ENCODE results near the gene THBS3.
A peak's percentile ranks its signal among the peaks of the same experiment; 100 is the strongest.
"Not testable (repeated sequence)": the region's sequence is repeated elsewhere in the genome, so short reads cannot be mapped to it uniquely, and the experiment has no call there.

Gene THBS3

DNA sequence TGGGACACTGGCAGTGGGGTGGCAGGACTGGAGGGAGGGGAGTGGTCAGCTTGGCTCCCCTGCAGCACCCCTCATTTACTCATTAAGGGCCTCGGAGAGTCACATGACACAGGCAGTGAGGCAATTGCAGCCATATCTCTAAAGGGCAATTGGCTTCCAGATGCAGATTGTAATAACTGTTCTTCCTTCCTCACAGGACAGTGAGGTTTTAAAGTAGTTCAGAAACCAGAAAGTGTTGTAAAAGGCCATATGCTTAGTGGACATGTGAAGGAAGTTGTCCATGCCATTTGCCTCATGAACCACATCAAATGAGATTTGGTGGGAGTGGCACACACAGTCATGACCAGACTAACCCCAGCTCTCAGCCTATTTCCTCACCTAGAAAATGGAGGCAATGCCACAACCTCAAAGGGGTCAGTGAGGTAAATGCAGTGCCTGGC, 11.9 kb upstream of the THBS3 start:
- no peak overlapping the region for H3K9ac ChIP-seq (ENCODE audit: low read depth, low read length)
- H3K27ac ChIP-seq (ENCODE audit: low read depth, low read length) = no peak overlapping the region
- no peaks in the 10 kb centered on the region for H3K9me3 ChIP-seq (ENCODE audit: control insufficient read depth, insufficient read depth, low read length)
- peaks cover 11% of the 10 kb centered on the region; the same call in 1 of the 2 replicates for H3K36me3 ChIP-seq (ENCODE audit: control insufficient read depth, insufficient read depth, low read length)
- peak overlapping the region; percentile 40; the same call in 1 of the 2 replicates for H3K4me3 ChIP-seq (ENCODE audit: low read depth, low read length)
- no peaks in the 10 kb centered on the region for H3K4me1 ChIP-seq (ENCODE audit: control insufficient read depth, insufficient read depth, low read length)
- no peaks in the 10 kb centered on the region for H3K27me3 ChIP-seq (ENCODE audit: control insufficient read depth, insufficient read depth, low read length)

DNA sequence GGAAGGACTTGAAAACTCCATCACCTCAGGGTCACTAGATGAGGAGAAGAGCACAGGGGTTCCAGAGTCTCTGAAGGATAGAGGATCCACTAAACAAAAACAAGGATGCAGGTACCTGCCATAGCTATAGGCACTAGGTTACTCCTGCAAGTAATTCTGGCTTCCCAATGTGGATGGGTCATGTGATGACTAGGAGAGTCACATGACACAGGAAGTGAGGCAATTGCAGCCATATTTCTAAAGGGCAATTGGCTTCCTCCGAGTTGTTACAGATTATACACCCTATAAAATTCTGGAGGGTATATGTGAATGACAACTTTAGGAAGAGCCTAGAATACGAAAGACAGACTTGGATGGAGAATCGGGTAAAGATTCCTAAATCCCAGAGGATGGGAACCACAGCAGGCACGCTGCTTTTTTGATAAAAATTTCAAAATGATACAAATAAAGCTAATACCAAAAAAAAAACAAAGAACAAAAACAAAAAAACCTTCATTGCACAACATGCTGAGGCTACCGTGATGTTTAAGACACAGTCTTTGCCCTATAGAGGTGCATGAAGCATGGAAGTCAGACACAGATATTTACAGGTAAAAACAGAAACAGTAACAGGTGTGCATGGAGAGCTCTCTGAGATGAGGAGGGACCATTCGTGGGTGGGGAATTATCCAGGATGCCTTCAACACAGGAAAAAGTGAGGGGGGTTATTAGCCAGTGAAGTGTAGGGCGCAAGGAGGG, 11.3 kb upstream of the THBS3 start:
- Histone ChIP-seq H3K27ac (ENCODE audit: low read depth, low read length) (no peak overlapping the region), H3K36me3 (ENCODE audit: control insufficient read depth, insufficient read depth, low read length) (peaks cover 11% of the 10 kb centered on the region; the same call in 1 of the 2 replicates), H3K9me3 (ENCODE audit: control insufficient read depth, insufficient read depth, low read length) (no peaks in the 10 kb centered on the region), H3K27me3 (ENCODE audit: control insufficient read depth, insufficient read depth, low read length) (no peaks in the 10 kb centered on the region), H3K4me3 (ENCODE audit: low read depth, low read length) (peak overlapping the region; percentile 40), H3K4me1 (ENCODE audit: control insufficient read depth, insufficient read depth, low read length) (no peaks in the 10 kb centered on the region), H3K9ac (ENCODE audit: low read depth, low read length) (no peak overlapping the region)

DNA sequence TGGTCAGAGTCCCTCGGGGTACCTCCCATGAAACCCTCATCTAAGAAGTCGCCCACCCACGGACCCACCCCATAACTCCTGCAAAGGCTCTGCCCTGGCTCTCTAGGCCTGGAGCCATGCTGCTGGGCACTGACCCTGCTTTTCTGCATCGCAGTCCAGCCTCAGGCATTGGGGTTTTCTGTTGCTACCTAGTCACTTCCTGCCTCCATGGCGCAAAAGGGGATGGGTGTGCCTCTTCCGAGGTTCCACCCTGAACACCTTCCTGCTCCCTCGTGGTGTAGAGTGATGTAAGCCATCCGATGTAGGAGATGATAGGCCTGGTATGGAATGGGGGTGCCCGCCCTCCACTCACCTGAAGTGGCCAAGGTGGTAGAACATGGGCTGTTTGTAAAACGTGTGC, 7.0 kb upstream of the THBS3 start:
- H3K27me3 ChIP-seq (ENCODE audit: control insufficient read depth, insufficient read depth, low read length); H3K27ac ChIP-seq (ENCODE audit: low read depth, low read length); H3K4me1 ChIP-seq (ENCODE audit: control insufficient read depth, insufficient read depth, low read length); H3K4me3 ChIP-seq (ENCODE audit: low read depth, low read length); H3K9ac ChIP-seq (ENCODE audit: low read depth, low read length); H3K9me3 ChIP-seq (ENCODE audit: control insufficient read depth, insufficient read depth, low read length): not testable (repeated sequence)
- H3K36me3 ChIP-seq (ENCODE audit: control insufficient read depth, insufficient read depth, low read length) = peaks cover 26% of the 10 kb centered on the region

DNA sequence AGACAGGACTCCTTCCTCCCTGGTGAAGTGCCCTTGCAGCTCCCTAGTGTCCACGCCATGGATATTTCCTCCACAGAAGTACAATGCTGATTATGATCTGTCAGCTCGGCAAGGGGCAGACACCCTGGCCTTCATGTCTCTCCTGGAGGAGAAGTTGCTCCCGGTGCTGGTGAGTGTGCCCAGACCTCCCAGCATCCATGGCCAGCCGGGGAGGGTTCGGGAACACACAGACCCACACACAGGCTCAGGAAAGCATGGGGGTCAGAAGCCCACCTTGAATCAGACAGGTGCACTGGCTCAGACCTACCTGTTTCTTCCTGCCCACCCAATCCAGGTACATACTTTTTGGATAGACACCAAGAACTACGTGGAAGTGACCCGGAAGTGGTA, 4.3 kb upstream of the THBS3 start:
- not testable (repeated sequence) for H3K27me3 ChIP-seq (ENCODE audit: control insufficient read depth, insufficient read depth, low read length); H3K27ac ChIP-seq (ENCODE audit: low read depth, low read length); H3K4me3 ChIP-seq (ENCODE audit: low read depth, low read length); H3K9me3 ChIP-seq (ENCODE audit: control insufficient read depth, insufficient read depth, low read length); H3K9ac ChIP-seq (ENCODE audit: low read depth, low read length)
- H3K4me1 ChIP-seq (ENCODE audit: control insufficient read depth, insufficient read depth, low read length) = peaks cover 17% of the 10 kb centered on the region
- H3K36me3 ChIP-seq (ENCODE audit: control insufficient read depth, insufficient read depth, low read length) = peaks cover 26% of the 10 kb centered on the region

DNA sequence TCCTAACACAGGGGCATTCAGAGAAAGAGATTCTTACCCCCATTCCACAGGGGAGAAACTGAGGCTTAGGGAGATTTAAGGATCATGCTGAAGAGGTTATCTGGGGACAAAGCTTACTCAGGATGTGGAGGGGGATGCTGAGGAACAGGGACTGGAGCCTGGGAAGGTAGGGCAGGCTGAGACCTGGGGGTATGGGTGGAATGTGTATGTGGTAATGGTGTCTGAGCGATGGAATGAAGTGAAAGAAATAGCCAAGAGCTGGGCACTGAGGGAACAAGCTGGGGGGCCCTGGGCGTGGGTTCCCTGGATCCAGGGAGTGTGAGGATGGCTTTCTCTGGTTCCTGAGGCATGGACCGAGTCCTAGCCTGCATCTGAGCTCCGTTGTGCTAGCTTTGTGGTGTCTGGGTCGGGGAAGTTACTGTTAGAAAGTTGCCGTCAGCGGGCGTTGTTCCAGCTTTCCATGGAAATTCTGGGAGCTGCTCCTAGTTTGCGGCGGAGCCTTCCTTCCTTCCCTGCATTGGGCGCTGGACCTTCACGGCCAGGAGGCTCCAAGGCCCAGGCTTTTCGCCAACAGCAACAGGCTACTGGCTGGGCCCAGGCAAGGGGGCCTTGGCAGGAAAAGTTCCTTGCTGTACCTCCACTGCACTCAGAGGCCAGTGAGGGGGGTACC, 3.8 kb upstream of the THBS3 start:
- H3K27me3 ChIP-seq (ENCODE audit: control insufficient read depth, insufficient read depth, low read length); H3K4me3 ChIP-seq (ENCODE audit: low read depth, low read length); H3K9me3 ChIP-seq (ENCODE audit: control insufficient read depth, insufficient read depth, low read length); H3K9ac ChIP-seq (ENCODE audit: low read depth, low read length); H3K27ac ChIP-seq (ENCODE audit: low read depth, low read length): not testable (repeated sequence)
- peaks cover 26% of the 10 kb centered on the region for H3K36me3 ChIP-seq (ENCODE audit: control insufficient read depth, insufficient read depth, low read length)
- peaks cover 19% of the 10 kb centered on the region for H3K4me1 ChIP-seq (ENCODE audit: control insufficient read depth, insufficient read depth, low read length)

DNA sequence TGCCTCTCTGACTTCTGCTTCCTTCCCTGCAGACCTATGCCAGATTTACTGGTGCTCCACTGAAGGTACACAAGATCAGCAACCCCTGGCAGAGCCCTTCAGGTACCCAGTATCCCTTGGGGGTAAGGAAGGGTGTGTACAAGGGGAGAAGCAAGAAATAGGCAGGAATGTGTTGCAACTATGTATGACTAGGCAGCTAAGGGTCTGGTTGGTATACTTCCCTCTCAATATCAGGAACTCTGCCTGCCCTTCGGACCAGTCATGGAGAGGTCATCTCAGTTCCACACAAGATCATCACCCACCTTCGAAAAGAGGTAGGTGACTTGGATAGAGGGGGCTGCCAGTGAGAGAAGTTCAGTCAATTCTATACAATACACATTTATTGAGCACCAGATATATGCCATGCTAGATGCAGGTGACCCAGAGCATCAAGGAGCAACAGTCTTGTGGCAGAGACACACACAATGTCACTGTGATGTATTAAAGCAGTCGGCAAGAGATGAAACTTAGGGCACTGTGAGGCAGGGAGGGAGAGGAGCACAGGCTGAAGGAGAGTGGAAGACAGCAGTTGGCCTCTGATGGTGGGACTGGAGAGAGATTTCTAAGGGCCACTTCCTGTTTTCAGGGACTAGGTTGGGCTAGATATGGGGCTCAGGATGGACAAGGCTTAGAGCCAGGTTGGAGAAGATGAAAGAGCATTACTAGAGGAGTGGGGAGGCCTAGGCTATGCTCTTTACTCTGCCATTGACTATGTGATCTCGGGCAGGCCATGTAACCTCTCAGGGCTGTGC, 2.8 kb upstream of the THBS3 start:
- no peak overlapping the region for H3K27ac ChIP-seq (ENCODE audit: low read depth, low read length)
- no peaks in the 10 kb centered on the region for H3K9me3 ChIP-seq (ENCODE audit: control insufficient read depth, insufficient read depth, low read length)
- H3K36me3 ChIP-seq (ENCODE audit: control insufficient read depth, insufficient read depth, low read length) = peaks cover 20% of the 10 kb centered on the region
- no peak overlapping the region for H3K9ac ChIP-seq (ENCODE audit: low read depth, low read length)
- H3K4me3 ChIP-seq (ENCODE audit: low read depth, low read length) = peak overlapping the region; percentile 92; the same call in 1 of the 2 replicates
- H3K27me3 ChIP-seq (ENCODE audit: control insufficient read depth, insufficient read depth, low read length) = no peaks in the 10 kb centered on the region
- peaks cover 19% of the 10 kb centered on the region for H3K4me1 ChIP-seq (ENCODE audit: control insufficient read depth, insufficient read depth, low read length)

DNA sequence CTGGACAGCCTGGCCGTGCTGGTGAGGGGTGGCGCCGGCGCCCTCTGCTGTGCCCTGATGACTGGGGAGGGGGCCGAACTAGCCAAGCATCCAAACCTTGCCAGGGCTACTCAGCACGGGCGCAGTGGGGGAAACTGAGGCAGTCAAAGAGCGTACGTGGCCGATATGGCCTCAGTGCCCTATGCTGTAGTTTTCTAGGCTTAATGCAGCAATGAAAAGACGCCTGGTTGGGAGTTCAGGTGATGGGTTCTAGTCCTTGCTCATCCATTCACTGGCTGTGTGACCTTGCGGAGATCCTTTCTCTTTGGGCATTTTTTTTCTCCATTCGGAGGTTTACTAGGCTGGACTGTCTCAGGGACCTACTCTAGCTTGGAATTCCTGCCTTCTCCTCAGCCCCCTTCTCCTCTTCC, 1.6 kb upstream of the THBS3 start:
- Histone ChIP-seq H3K9me3 (ENCODE audit: control insufficient read depth, insufficient read depth, low read length) (no peaks in the 10 kb centered on the region), H3K4me3 (ENCODE audit: low read depth, low read length) (peak overlapping the region; percentile 92), H3K27me3 (ENCODE audit: control insufficient read depth, insufficient read depth, low read length) (no peaks in the 10 kb centered on the region), H3K9ac (ENCODE audit: low read depth, low read length) (peak overlapping the region; percentile 90), H3K4me1 (ENCODE audit: control insufficient read depth, insufficient read depth, low read length) (peaks cover 19% of the 10 kb centered on the region), H3K27ac (ENCODE audit: low read depth, low read length) (peak overlapping the region; percentile 98), H3K36me3 (ENCODE audit: control insufficient read depth, insufficient read depth, low read length) (peaks cover 20% of the 10 kb centered on the region)

DNA sequence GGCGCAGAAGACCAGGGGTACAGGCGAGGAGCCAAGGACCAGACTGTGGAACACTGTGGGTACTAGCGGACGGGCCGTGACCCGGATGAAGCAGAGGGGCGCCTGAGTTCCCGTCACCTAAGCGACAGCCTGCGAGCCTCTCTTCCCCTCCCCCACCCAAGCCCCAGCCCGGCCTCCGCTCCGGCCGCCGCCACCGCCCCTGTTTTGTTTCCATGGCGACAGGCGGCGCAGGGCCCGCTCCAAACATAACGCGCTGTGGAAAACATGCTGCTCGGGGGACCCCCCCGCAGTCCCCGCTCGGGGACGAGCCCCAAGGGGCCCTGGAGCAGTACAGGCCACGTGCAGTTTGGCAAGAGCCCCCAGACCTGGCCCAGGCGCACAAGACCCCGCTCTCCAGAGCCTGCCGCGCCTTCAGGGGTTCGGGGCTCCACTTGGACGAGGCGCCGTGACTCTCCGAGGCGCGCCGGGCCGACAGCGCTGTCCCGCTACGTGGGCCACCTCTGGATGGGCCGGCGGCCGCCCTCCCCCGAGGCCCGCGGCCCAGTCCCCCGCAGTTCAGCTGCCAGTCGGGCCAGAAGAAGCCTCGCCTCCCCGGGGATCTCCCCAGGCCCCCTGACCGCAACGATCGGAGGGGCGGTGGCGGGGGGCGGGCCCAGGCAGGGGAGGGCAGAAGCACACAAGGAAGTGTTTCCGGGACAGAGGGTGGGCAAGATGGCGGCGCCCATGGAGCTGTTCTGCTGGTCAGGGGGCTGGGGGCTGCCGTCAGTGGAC, 1.0 kb upstream of the THBS3 start, which contains the start of gene MTX1:
Gene MTX1 (plus strand): TSS at position 155 of the 771 bp plus-strand sequence. CDS start 110 bp downstream, at position 265.
- Histone ChIP-seq H3K9me3 (ENCODE audit: control insufficient read depth, insufficient read depth, low read length) (no peaks in the 10 kb centered on the region), H3K9ac (ENCODE audit: low read depth, low read length) (peak within 1 kb of the TSS; percentile 90), H3K27ac (ENCODE audit: low read depth, low read length) (peak within 1 kb of the TSS; percentile 98), H3K4me3 (ENCODE audit: low read depth, low read length) (peak within 1 kb of the TSS; percentile 92), H3K4me1 (ENCODE audit: control insufficient read depth, insufficient read depth, low read length) (peaks cover 19% of the 10 kb centered on the region), H3K36me3 (ENCODE audit: control insufficient read depth, insufficient read depth, low read length) (peaks cover 23% of the 10 kb centered on the region), H3K27me3 (ENCODE audit: control insufficient read depth, insufficient read depth, low read length) (no peaks in the 10 kb centered on the region)

DNA sequence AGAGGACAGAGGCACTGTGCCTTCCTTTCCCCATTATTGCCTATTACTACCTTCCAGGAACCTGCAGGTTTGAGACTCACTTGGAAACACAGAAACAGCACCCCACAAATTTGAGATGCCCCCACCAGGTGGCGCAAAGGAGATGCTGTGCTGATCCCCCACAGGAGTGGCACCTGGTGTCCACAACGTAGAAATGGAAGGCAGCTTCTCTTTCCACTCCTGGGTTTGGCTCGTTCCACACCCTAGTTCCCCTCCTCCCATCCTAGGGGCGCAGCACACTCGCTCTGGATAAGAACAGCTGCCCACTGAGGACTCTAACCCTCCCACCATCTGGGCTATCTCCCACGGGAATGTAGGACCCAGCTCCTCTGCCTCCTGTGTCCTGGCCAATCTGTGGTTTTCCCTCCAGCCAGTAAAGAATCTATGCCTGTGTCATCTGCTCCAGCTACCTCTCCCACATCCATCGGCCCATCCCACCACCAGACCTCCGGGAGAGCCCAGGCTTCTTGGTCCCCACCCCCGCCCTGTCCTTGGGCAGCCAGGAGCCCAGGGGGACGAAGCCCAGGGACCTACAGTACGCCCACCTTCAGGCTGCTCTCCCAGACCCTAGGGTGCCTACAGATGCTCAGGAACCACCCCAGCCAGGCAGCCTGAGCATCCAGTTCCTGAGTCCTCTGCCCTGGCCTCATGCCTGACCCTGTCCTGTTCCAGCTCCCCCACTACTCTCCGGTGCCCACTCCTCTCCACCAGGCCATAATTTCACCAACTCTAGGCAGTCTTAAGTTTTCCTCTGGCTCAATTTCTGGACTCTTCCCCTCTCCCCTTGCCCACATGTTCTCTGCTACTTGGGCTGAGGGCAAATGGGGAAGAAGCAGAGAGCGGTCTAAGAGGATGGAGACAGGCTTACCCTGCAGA, 549 bp downstream of the THBS3 start:
- Histone ChIP-seq H3K4me3 (ENCODE audit: low read depth, low read length) (peak overlapping the region; percentile 92), H3K9me3 (ENCODE audit: control insufficient read depth, insufficient read depth, low read length) (no peaks in the 10 kb centered on the region), H3K36me3 (ENCODE audit: control insufficient read depth, insufficient read depth, low read length) (peaks cover 31% of the 10 kb centered on the region), H3K4me1 (ENCODE audit: control insufficient read depth, insufficient read depth, low read length) (peaks cover 19% of the 10 kb centered on the region), H3K27me3 (ENCODE audit: control insufficient read depth, insufficient read depth, low read length) (no peaks in the 10 kb centered on the region), H3K9ac (ENCODE audit: low read depth, low read length) (peak overlapping the region; percentile 35), H3K27ac (ENCODE audit: low read depth, low read length) (peak overlapping the region; percentile 98)

Measured in HUES48 (cell line).